Activated gamma-delta T cell treated with Interleukin-2 at 50 U/mL for 16 hours (primary cell): ENCODE measurements around the gene GJC1.

Experiments used
- DNase-seq: peaks from one replicate; pipeline ENCODE4 v3.0.0-alpha.2; 2020

The GJC1 gene

GRCh38 chr17:44797802-44798201 is 32.3 kb downstream of the GJC1 start:
- no peak for DNase-seq

- no peak for DNase-seq
Measured at GRCh38 chr17:44796731-44797130, 33.4 kb downstream of the GJC1 start.

- DNase-seq = no peak
Measured at GRCh38 chr17:44795928-44796327, 34.2 kb downstream of the GJC1 start.

- DNase-seq = no peak
Measured at GRCh38 chr17:44795421-44795820, 34.7 kb downstream of the GJC1 start.

GRCh38 chr17:44794851-44795413 is 35.2 kb downstream of the GJC1 start:
- DNase-seq = no peak

GRCh38 chr17:44793885-44794842 is 35.9 kb downstream of the GJC1 start:
- DNase-seq = no peak

GRCh38 chr17:44792276-44792675 is 37.8 kb downstream of the GJC1 start:
- no peak for DNase-seq

GRCh38 chr17:44788139-44788538 is 41.9 kb downstream of the GJC1 start:
- no peak for DNase-seq

- DNase-seq = no peak
Measured at GRCh38 chr17:44787271-44787940, 42.7 kb downstream of the GJC1 start.

- no peak for DNase-seq
Measured at GRCh38 chr17:44786551-44787081, 43.5 kb downstream of the GJC1 start.

- no peak for DNase-seq
Measured at GRCh38 chr17:44785921-44786320, 44.2 kb downstream of the GJC1 start.

GRCh38 chr17:44782326-44782850 is 47.7 kb downstream of the GJC1 start:
- no peak for DNase-seq

GRCh38 chr17:44781551-44782325 is 48.3 kb downstream of the GJC1 start:
- DNase-seq = no peak

GRCh38 chr17:44780845-44781480 is 49.1 kb downstream of the GJC1 start:
- DNase-seq = no peak

- DNase-seq = no peak
Measured at GRCh38 chr17:44780161-44780560, 49.9 kb downstream of the GJC1 start.

- peak; percentile 76 for DNase-seq
Measured at GRCh38 chr17:44779211-44780025, 50.7 kb downstream of the GJC1 start.

GRCh38 chr17:44778656-44779210 is 51.4 kb downstream of the GJC1 start:
- no peak for DNase-seq

- no peak for DNase-seq
Measured at GRCh38 chr17:44777394-44778348, 52.4 kb downstream of the GJC1 start.

GRCh38 chr17:44776628-44777393 is 53.3 kb downstream of the GJC1 start:
- no peak for DNase-seq
